Immature natural killer cell (primary cell): ENCODE results near the gene CD274. TPM values are rescaled to one million over a fixed set of nuclear protein-coding genes. Genes with fewer than 3 reads are reported as not detected.

Source experiments
- polyA plus RNA-seq, 3 donors: library from polyadenylated mRNA; unstranded; fragments of 300-500 nt; fragmentation: Illumina TruSeq; gene quantifications; one replicate each; pipeline ENCODE4 v1.2.3, GENCODE V29; 2021

Gene CD274
- polyA plus RNA-seq, 3 donors from 2014 or later = 1.5 to 3.1 (median 2.4) TPM

Other genes with a start within 250 kb of the CD274 start
- not detected for gene INSL4, start 219.1 kb upstream of the CD274 start, polyA plus RNA-seq
- gene RLN2, start 145.8 kb upstream of the CD274 start, polyA plus RNA-seq = 1 to 10 TPM; 1.3 to 6.9 (median 5.5) TPM
- gene RLN1, start 110.7 kb upstream of the CD274 start, polyA plus RNA-seq = 1 to 10 TPM; 1.0 to 4.1 (median 2.5) TPM
- 10 to 100 TPM; 45.4 to 59.6 (median 57.0) TPM for gene PLGRKT, start 12.6 kb upstream of the CD274 start, polyA plus RNA-seq
- gene PDCD1LG2, start 60.0 kb downstream of the CD274 start, polyA plus RNA-seq = under 1 TPM in 2 of 3 donors, not detected in 1; 0.09 to 0.10 TPM
- gene RIC1, start 178.6 kb downstream of the CD274 start, polyA plus RNA-seq = 1 to 10 TPM; 4.9 to 6.3 (median 5.2) TPM